AG10803 (cell line): Measurements from ENCODE around the gene KLRG1.

ENCODE experiments used
- DNase-seq: peaks from one replicate; pipeline ENCODE4 v3.0.0; 2010; ENCODE audit warnings: low read depth
- H3K4me3 ChIP-seq: 2 replicates; pipeline ENCODE4 v1.5.1; 2011; ENCODE audit warnings: mild to moderate bottlenecking, low read length, control low read depth
- CTCF ChIP-seq: conservative IDR thresholded peaks from 2 replicates; pipeline ENCODE4 v1.5.1; 2011; ENCODE audit warnings: mild to moderate bottlenecking, low read length, control low read depth, inconsistent platforms

KLRG1 gene

GRCh38 chr12:8980137-8980536, 9.2 kb upstream of the KLRG1 start:
- no peak for DNase-seq
- no peak overlapping the region for H3K4me3 ChIP-seq
- no peak for TF ChIP-seq CTCF

- H3K4me3 ChIP-seq, result no peak overlapping the region
- no peak for TF ChIP-seq CTCF
- no peak for DNase-seq
These were observed 4.1 kb upstream of the KLRG1 start for GRCh38 chr12:8985213-8985754.

DNA sequence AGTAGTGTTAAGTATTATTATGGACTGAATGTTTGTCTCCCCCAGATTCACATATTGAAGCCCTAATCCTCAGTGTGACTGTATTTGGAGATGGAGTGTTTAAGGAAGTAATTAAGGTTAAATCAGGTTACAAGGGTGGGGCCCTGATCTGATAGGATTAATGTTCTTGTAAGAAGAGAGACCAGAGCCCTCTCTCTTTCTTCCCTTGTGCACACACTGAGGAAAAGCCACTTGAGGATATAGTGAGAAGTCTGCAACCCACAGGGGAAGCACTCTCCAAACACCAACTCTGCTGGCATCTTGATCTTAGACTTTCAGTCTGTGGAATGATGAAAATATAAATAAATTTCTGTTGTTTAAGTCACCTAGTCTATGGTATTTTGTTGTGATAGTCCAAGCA, 2.2 kb upstream of the KLRG1 start:
- H3K4me3 ChIP-seq, result no peak overlapping the region
- no peak for TF ChIP-seq CTCF
- DNase-seq, result no peak

- no peak for TF ChIP-seq CTCF
- H3K4me3 ChIP-seq, result no peak overlapping the region
- DNase-seq, result no peak
These were observed 1.7 kb upstream of the KLRG1 start for GRCh38 chr12:8987685-8988084.

- no peak for TF ChIP-seq CTCF
- DNase-seq, result no peak
- H3K4me3 ChIP-seq, result no peak overlapping the region
These were observed 2.3 kb downstream of the KLRG1 start for GRCh38 chr12:8991371-8992345.

GRCh38 chr12:8993827-8994226, 4.5 kb downstream of the KLRG1 start:
- no peak for DNase-seq
- H3K4me3 ChIP-seq, result no peak overlapping the region
- no peak for TF ChIP-seq CTCF
